GM13976 (cell line): Measurements from ENCODE around the gene PCDH1.

Experiments
- DNase-seq: peaks from one replicate; pipeline ENCODE4 v3.0.0; 2012; ENCODE audit warnings: low spot score
- in situ Hi-C: fragments of 300-500 bp; cut with MboI; formaldehyde crosslinking; loops from one replicate; pipeline ENCODE4 v1.12.0; 2022; ENCODE audit warnings: low sequenced_read_pairs, mixed read lengths, inconsistent platforms; ENCODE audit not compliant: unreplicated experiment
- TF ChIP-seq, protein P1 (sequence below): IDR thresholded peaks from 2 replicates; pipeline ENCODE4 v1.5.1; 2012; ENCODE audit warnings: borderline replicate concordance, mild to moderate bottlenecking; ENCODE audit not compliant: insufficient read depth; ENCODE audit errors: extremely low read depth, missing control alignments, control extremely low read depth

Gene PCDH1

DNA sequence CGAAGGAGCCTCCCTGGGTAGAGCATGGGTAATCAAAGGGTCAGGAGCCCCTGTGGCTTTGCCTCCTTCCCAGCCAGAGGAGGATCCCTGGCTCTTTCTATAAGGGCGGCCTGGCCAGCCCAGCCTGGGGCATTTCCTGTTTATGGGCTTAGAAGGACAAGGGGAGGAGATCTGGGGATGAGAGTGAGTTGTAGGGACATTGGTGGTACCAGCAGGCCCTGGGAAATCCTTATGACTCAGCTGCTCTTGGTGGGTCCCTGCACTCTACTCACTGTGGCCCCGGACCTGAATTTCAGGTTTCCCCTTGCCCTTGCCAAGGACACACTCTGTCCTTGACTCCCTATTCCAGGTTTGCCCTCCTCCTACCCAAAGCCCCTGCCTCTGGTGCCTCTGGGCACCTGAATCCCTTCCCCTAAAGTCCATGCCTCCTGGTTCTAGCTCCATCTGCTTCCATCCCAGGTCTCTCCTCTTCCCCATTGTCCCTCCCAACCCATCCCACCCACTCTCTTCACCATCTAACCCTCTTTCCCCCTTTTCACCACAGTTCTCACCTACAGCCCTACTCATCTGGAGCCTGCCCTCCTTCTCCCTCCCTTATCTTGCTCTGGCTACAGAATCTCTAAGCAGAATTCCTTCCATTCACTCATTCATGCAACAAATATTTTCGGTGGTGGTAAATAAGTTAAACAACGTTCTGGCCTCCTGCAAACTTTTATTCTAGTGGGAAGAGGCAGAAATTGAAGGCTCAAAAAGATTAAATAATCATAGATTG is 34.9 kb downstream of the PCDH1 start:
- DNase-seq: no peak
- TF ChIP-seq, protein P1, sequence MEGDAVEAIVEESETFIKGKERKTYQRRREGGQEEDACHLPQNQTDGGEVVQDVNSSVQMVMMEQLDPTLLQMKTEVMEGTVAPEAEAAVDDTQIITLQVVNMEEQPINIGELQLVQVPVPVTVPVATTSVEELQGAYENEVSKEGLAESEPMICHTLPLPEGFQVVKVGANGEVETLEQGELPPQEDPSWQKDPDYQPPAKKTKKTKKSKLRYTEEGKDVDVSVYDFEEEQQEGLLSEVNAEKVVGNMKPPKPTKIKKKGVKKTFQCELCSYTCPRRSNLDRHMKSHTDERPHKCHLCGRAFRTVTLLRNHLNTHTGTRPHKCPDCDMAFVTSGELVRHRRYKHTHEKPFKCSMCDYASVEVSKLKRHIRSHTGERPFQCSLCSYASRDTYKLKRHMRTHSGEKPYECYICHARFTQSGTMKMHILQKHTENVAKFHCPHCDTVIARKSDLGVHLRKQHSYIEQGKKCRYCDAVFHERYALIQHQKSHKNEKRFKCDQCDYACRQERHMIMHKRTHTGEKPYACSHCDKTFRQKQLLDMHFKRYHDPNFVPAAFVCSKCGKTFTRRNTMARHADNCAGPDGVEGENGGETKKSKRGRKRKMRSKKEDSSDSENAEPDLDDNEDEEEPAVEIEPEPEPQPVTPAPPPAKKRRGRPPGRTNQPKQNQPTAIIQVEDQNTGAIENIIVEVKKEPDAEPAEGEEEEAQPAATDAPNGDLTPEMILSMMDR: no peak
- in situ Hi-C loops: no loop called here

DNA sequence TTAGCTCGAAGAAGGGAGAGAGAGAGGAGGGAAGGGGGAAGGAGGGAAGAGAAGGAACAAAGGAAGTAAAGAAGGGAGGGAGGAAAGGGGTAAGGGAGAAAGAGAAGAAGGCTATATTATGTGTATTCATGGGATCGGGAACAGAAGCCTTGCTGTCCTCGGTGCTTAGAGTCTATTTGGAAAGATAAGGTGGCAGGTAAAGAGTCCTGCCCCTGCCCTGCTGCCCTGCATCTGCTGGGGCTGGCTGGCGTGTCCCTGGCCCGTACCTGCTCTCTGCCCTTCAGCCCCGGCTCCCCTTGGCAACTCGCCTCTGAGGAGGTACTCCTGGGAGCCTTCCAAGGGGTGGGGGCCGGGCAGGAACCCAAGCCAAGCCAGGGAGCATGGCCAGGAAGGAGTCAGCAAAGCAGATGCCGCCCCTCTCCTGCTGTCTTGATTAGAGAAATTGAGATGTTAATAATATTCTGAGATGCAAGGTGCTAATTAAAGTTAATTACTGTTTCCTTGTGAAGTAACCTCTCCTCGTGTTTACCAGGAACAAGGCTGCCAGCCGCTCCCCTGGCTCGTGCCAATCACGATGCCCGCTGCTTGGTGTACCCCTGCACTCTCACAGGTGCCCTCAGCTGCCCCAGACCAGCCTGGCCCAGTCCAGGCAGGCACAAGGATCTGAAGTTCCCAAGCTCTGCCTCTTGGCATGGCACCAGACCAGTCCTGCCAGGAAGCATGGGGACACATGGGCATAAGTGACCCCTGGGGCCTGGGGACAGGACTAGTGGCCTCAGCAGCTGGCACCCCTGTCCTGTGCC is 36.6 kb downstream of the PCDH1 start:
- in situ Hi-C loops: no loop called here
- TF ChIP-seq, protein P1: no peak
- no peak for DNase-seq

DNA sequence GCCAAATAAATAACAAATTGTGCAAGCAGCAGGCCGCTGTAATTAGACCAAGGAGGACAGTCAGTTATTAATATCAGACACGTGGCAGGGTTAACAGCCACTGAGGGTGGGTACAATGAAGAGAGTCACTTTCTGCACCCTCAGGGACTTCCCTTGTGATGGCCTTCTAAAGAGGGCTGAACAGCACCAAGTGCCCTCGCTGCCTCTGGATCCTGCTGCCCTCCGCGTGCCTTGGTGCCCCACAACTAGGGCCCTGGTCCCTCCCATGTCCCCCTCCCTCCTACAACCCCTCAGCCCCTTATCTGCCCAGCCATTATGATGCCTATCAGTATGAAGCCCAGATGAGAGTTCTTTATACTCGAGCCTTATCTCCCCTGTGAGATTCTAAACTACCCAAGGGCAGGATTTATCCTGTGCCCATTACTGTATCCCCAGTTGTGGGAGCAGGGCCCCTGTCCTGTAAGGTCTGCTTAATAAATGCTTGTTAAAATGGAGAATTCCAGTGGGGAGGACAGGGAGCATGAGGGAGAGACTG is 37.3 kb downstream of the PCDH1 start:
- in situ Hi-C loops: no loop called here
- TF ChIP-seq, protein P1: no peak

DNA sequence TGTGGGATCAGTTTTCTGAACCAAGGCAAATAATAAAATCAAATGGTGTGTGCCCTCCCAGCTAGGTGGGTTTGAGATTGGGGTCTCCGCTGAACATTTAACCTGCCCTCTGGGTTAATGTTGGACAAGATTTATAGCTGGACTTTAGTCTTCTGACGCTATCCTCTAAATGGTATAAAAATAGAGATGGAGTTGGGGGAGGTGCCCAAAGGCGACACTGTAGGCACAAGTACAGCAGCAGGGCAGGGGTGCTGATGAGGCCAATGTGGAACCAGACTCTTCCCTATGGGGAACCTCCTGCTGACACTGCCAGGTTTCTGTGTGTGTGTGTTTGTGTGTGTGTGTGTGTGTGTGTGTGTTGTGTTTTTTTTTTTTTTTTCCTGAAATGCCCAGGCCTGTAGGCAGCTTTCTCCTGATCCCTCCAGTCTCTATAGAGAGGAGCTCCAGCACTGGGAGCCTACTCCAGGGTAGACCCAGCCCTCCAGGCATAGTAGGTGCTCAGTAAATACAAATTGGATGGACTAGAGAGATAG is 37.9 kb downstream of the PCDH1 start:
- in situ Hi-C loops: no loop called here
- TF ChIP-seq, protein P1: no peak
- no peak for DNase-seq

More for the DNA sequence above, 37.3 kb downstream of the PCDH1 start:
- DNase-seq: no peak

DNA sequence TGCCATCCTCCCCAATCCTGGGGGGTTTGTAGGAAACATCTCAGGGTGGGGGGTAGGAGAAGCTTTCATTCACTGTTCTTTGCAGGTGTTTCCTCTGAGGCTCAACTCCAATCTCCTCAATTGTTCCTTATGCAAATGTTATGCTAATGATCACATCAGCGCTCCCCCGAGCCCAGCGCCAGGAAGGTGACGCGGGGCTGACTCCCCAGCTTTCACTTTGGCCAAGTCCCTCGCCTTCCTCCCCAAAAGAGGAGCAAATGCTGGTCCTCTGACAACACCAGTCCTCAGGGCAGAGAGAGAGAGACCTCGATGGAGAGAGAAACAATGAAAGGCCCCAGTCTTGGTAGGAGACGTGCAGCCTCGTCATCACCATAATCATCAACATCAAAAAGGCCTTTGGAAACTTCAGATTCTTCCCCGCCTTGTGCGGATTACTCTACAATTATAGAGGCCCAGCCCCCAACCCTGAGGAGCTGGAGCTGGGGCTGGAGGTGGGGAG is 39.1 kb downstream of the PCDH1 start:
- in situ Hi-C loops: no loop called here
- TF ChIP-seq, protein P1: no peak
- no peak for DNase-seq

DNA sequence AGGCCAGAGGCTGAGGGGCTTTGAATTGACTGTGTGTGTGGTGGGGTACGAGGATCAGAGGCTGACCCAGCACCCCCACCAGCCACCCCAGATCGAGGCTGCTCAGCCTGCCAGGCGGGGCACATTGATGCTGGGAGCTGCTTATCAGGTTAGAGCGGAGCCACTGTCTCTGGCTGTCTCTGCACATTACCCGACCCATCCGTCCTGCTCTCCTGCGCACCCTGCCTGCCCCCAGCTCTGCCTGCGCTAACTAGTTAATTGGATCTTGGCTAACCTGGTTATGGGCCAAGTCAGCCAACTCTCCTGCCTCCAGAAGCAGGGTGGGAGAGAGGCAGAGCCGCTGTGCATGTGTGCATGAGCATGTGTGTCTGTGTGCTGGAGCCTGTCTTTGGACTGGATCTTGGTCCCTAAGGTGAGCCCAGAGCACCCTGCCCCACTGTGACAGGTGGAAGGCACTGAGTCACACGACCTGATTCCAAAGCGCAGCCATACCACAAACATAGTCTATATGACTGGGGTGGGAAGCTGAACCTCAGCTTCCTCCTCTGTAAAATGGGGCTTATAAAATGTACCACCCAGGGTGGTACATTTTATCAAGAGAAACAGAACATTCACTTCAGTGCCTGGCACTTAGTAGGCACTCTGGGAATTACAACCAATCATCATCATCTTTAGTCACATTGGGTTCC is 39.7 kb downstream of the PCDH1 start:
- DNase-seq: no peak

More for the DNA sequence above, 39.7 kb downstream of the PCDH1 start:
- TF ChIP-seq, protein P1: no peak
- in situ Hi-C loops: no loop called here
